ENCODE data around the gene COL4A1.

The COL4A1 gene

DNA sequence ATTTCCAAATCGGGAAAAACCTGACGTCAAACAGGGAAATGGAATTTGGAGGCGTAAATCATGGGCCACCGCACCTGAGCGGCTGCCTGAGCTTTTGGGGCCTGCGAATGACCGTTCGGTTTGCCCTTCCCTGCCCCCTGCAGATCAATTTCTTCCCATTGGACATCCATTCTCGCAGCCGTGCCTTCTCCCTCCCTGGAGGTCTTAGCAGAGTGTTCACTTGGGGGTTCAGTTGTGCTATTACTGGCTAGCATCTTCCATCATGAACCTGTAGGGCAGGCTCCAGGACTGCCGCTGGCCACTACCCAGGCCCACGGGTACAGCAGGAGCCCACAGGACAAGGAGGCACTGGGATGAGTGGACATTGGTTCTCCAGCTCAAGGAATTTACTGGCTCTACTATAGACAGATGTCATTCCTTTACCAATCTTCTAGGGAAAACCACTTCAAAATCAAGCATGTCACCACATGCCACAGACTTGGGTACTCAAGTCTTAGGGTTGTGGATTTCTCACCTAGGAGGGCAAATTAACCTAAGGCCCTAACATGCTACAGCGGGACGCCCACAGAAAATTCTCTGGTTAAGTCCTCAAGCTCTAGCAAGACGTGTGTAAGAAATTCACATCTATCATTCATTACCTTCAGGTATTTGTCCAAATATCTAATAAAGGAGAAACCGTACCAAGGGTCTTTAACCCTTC, 75.5 kb downstream of the COL4A1 start:
- DNase-seq = no peak

DNA sequence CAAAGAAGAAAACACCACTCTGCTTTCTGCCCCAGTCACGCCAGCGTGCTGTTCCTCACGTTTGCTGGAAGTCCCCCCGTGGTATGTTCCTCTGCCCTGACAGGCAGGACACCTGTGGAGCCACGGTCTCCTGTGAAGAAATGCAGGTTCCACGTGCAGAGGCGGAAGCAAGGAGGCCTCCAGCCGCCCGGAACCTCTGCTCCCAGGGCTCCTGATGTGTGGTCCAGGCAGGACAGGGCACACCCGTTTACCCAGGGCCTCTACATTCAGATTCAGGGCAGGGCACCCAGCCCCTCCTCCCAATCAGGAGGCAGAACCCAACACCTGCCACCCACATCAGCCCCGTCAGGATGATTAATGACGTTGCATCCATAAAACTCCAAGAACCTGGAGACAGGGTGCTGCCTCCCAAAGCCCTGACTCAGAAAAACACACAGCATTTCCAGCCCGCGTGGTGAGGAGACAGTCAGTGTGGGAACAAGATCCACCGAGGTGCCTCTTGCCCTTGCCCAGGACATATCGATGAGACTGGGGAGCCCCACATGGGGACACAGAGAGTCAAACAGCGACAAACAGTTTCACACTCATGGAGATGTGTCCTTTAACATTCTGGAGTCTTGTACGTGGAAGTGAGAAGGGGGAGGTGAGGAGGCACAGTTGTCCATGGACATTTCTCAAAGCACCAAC, 76.2 kb downstream of the COL4A1 start:
- DNase-seq = no peak

DNA sequence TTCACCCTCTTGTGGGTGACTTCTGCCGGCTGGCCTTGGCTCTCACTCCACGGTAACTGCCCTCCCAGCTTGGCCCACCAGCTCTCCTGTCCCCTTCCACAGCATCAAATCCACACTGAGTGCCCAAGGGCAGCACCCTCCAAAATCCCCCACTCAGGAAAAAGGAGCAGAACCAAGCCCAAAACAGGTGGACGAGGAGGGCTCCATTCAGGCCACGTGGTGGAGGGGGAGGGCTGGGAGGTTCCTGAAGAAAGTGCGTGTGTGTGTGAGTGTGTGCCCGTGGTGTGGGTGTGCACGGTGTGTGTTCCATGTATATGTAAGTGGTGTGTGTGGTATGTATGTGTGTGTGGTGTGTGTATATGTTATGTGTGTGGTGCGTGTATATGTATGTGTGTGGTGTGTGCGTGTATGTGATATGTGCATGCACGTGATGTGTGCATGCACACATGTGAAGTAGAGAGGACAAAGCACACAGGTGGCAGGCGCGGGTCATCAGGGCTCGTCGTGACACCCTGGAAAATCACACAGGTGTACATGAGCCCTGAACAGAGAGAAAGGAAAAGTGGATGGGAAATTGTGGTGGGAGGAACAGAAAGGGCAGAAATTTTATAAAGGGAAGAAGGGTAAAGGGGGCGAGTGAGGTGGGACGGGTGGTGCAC, 76.9 kb downstream of the COL4A1 start:
- DNase-seq = no peak

DNA sequence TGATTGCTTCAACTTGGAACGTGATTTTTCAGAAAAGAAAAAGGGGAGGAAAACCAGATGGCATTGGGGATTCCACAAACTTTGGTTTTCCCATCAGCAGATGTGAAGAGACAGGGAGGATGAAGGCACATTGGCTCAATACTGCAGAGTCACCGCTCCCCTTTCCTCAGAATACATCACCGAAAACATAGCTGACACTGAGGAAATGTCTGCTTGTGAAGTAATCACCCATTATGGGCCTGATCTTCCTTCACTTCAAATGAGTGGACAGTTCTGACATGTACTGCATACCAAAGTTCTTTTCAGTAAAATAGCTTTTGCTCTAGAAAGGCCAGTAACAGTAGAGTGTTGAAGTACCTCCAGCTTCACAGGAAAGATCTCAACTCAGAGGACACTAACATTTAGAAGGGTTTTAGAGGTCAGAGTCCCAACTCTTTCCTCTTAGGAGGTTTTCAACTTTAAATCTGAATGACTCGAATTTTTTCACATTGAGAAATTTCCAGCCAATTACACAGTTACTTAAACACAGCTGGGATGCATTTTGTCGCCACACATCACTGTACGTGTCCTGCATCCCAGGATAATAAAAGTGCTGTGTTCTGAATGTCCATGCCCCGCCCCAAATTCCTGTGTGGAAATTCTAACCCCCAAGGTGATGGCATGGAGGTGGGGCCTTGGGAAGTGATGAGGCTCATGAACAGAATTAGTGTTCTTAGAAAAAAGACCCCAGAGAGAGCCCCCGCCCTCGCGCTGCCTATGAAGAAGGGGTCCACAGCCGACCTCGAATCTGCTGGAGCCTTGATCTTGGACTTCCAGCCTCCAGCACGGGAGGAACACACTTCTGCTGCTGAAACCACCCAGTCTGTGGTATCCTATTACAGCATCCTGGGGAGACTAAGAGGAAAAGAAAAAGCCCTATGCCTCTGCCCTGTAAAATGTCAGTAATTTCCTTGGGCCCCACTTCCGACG, 77.7 kb downstream of the COL4A1 start:
- no peak for DNase-seq

DNA sequence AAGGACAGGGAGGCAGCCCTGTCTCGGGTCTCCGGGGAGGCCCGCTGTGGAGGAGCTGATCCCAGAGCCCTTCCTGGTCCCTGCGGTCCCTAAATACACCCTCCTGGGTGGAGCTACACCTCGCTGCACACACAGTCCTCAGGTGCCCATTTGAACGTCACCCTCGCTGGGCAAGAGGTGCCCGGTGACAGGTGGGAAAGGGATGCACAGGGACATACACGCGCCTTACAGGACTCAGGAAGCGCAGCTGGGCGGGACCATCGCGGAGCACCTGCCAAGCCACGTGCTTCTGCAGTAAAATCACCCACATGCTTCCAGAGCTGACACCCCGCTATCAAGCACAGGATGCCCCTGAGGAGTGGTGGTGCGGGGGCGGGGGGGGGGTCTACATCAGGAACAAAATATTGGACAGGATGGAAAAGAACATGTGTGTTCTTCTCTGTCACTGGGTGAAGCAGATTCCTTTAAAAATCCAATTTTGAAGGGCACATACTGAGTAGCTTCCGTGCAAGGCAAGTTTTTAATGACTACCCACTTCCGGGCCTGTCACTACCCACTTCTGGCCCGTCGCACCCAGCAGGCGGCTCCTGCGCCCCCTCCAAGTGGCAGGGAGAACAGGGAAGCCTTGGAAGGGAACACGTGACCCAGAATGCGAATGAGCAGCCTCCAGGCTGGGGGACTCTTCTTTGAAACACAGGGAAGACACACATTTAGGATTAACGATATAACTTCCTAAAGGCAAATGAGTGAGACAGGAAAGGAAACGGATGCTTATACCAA, 78.9 kb downstream of the COL4A1 start:
- DNase-seq = no peak

DNA sequence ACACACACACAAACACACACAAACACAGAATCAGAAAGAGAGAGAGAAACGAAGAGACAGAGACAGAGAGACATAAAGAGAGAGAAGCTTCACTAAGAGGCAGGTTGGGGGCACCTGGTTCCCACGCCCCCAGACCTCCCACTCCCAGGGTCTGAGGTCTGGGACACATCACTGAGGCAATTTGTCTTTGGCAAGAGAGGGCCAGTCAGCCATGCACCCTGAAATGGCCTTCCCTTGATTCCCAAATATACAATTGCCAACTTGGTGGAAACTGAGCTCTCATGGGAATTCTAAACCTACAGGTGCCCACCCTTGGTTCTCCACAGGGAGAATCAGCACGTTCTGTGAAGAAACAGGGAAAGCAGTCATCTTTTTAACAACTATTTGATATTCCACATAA, 79.5 kb downstream of the COL4A1 start:
- no peak for DNase-seq

DNA sequence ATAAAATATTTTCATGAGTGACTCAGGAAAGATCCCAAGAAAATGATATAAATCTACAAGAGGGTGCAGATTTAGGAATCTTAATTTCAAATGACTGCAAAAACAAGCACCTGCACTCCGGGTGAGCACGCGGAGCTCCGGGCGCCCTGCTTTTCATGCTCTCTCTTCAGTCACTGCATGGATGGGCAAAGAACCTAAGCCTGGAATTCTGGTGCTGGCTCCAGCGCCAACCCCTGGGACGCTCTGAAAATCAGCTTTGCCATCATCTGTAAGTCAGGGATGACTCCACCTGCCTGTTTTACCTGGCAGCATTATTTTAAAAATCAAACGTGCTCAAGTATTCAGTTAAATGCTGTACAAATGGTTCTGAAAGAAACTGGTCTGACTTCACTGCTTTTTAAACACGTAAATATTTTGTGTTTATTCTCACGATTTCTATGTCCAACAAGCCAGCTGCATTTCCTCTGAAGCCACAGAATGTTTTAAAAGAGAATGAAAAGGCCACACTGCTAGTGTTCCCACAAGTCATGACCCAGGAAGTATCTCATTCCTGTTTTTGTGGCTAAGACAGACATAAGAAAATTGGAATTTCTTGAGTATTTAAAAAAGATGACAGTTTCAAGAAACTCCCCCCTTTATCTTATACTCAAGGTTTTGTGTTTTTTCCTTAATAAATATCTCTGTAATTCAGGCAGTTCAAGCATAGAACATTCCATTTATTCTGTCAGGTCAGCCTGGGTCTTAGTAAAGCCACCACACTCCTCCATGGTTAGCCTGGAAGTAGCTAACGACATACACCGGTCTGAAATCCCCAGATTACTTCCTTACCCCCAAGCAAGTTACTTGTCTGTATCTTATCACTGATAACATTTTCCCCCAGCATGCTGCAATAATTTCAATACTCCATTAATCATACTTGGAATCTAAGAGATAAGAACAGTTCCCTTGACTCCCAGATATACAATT, 81.1 kb downstream of the COL4A1 start:
- no peak for DNase-seq

DNA sequence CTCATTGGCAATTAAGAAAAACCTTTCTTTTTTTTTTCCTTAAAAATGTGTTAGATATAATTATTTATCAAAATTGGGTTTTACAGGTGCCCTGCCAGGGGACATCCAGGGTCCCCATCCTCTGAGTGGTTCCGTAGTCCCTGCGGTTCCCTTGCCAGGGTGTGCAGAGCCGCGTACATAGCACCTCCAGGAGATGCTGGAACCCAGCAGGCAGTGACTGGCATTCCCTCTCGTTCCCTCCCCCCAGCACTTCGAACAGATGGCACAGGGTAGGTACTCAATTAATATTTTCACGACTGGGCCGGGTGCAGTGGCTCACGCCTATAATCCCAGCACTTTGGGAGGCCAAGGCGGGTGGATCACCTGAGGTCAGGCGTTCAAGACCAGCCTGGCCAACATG, 82.0 kb downstream of the COL4A1 start:
- DNase-seq = no peak

DNA sequence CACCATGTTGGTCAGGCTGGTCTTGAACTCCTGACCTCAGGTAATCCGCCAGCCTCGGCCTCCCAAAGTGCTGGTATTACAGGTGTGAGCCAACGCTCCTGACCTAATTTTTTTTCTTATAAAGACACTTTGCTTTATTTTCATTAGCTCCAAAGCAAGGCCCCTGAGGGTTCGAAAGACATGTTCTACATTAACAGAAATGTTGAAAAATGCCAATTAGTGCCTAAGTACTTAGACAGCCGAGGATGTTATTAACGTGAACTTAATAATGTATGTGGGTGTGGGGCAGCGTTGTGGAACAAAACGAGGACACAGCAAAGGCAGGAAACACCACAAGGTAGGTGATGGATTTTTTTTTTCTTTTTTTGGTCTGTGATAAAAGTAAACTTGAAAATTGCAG, 82.4 kb downstream of the COL4A1 start:
- no peak for DNase-seq

DNA sequence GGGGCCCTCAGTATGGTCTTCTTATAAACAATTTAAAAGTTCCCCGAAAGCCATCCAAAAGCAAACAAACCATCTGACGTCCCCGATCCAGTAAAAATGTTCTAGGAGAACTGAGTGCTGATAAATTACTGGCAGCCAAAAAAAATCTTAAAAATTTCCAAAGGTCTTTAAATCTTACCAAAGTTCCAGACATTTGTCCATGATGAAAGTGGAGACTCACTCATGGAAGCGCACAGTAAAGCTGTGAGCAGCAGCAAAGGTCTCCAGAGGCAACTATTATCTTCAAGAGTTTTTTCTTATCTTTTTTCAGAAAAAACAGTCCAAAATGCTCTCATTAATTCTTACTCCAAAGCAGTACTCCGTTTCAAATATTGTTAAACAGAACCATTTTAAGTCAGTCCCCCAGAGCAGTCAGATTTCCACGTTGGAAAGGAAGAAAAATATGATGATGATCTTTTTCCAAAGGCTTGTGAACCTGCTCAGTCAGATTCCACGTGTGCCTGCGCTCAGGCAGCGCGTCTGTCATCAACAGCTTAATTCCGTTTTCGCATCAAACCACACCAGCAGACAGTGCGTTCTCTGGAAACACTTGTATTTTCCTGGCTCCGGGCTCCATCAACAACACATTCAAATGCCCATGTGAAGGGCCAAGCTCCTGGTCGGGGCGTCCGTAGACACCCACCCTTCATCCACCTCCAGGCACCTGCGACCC, 85.4 kb downstream of the COL4A1 start:
- no peak for DNase-seq

DNA sequence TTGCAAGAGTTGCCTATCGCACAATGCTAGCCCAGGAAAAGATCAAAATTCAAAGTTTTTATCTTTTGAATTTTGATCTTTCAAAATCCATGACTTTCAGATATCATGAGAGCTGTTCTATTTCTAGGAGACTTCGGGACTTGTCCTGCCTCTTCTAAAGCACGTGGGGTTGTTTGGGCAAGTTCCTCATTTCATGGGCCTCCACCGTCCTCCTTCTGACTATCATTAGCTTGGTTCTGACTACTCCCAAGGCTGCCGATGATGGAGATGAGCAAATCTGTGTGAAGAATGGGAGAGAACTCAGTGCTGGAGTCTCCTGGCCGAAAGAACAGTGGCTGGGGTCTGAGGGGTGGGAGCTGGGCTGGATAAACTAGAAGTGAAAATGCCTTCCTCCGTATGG, 86.5 kb downstream of the COL4A1 start:
- no peak for DNase-seq

DNA sequence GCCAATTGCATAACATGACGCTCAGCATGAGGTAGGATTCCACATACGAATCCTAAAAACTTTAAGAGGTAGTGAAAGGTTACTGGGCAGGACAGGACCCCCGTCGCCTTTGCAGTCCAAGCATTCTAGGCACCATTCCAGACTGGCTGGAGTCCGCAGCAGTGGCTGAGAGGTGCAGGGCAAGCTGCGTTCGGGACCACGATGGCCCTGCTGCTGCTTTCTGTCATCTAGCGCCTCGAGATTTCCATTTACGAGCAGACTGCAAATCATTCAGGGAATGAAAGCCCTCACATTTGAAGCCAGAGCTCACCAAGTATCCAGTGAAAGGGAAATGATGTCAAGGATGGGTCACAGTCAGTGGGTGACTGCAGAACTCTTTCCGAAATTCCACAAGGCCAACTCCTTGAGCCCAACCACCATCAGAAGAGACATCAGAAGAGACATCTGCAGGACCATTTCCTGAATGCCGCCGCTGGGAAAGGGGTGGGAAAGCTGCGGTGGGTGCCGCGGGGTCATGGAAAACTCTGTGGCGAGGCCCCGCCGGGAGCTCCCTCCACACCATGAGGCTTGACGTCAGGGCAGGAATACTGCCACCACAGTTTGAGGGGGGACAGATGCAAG, 88.3 kb downstream of the COL4A1 start:
- no peak for DNase-seq

DNA sequence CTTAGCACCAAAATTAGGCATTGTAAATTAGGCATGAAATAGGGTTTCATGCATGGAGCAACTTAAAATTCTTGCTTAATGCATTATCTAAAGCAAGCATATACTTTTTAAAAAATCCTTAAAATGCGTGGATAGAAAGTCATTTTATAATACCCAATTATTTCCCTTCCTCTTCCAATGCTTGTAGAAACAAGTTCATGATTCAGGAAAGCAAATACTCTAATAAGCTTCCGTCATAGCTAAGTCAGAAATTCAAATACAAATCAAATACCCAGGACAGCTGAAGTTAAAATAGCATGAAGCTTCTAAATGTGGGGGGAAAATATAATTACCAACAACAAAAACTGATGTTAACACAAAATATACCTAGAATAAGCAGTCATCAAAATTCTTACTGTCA, 89.1 kb downstream of the COL4A1 start:
- DNase-seq = no peak

DNA sequence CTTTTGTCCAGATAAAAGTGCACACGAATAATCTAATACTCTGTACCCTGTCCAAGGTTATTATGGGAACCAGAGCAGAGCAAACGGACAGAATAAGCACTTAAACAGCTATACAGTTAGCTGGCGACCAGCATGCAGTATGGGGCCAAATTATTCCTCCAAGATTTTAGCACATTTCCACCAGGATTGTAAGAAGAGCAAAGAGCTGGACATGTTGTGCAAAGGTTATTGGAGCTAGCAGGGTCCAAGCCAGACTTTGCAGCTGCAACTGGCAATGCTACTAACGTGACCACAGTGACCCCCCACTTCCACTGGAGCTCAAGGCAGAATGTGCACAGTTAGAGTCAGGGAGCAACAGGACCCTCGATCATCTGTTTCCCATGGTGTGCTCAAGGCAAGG, 89.9 kb downstream of the COL4A1 start:
- DNase-seq = no peak

DNA sequence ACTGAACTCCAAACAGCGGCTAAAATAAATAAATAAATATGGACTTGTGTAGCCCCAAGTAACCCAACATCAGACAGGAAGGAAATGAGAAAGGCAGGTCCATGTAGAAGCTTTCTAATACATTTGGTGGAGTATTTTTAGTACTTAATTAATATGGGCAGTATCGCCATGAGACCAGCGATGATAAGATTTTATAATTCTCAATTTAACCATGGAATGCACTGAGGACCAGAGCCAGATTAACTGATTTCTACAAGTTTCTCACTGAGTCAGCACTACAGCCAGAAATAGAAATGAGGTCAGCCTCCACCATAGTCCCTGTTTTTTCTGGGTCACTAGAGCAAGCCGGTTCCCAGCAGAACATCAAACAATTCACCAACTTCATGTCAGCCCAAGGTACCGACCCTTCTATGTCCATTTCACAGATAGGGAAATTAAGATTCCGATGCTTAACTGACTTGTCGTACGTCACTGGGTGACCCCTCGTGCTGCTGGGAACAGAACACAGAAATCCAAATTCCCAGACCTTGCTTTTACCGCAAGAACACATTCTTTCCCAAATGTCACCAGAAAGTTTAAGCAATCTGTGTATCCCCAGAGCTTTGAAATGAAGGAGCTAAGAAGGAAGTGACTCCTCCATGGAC, 90.4 kb downstream of the COL4A1 start:
- DNase-seq = no peak

DNA sequence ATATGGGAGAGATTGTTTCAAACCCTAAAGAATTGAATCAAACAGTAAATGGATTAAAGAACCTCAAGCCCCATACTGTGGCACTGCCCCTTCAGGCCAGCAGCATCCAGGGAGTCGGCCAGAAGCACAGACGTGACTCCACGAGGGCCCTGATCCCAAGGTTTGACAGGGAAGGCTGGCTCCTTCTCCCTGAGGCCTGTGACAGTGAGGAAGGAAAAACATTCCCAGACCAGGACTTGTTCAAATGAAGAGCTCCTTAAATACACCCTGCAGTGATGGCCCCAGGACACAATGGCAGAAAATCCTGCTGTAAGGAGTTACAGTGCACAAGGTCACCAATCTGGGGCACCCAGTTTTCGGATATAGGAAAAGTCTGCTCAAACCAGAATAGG, 91.0 kb downstream of the COL4A1 start:
- no peak for DNase-seq

DNA sequence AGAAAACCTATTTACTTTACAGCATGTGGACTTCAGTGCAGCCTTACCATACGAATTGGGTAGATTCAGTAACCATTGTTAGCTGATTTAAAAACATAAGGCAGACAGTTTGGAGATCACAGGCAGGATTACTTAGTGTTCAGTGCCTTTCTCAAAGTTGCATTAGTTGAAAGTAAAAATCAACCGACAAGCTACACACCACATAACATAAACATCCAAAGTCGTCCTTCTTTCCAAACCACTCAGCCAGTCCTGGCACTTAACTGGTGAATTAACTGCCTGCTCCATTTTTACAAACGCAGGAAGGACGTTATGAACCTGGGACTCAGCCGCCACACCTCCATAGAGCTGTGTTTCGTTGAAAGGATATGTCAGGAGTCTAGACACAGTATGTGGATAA, 91.4 kb downstream of the COL4A1 start:
- DNase-seq = no peak

DNA sequence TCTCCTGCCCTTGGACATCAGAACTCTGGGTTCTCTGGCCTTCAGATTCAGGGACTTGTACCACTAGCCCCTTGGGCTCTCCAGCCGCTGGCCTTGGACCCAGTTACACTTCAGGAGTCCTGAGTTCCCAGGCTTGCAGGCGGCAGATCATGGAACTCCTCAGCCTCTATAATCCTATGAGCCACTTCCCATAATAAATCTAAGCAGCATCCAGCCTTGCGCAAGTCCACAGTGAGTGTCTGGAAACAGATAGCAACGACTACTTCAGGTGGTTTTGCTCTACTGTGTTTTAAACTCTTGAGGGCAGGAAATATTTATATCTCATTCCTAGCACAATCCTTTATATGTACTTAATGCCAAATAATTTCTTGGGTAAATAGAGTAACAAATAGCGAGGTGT, 92.3 kb downstream of the COL4A1 start:
- DNase-seq = no peak

DNA sequence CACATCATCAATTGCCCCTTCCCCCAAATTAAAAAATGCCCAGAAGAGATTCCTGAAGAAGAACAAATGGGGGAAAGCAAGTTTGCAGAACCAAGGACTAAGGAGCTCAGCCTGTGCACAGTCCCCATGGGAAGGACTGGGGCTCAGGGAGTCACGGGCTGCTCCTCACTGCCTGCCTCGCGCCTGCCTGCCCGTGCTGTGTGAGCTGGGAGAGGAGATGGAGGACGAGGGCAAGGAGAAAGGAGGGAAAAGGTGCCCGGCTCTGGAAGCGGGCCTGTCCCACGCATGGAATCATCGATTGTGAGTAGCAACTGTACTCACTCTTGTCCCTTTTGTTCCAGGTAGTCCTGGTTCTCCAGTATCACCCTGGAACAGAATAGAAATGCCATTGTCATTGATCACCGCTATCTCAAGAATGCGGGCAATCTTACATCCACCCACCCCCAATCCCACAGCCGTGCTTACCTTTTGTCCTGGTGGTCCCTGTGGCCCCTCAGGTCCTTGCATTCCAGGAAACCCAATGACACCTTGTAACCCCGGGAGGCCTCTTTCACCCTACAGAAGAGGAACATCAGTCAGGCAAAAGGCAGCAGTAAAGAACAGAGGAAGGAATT, 93.4 kb downstream of the COL4A1 start:
- no peak for DNase-seq

Measured in activated naive CD4-positive, alpha-beta T cell treated with anti-CD3 and anti-CD28 coated beads, Interleukin-2, amount 50 U/mL, for 16 hours (primary cell).